ENCODE data around the gene ALMS1. TPM values are rescaled to one million over a fixed set of nuclear protein-coding genes. Genes with fewer than 3 reads are reported as not detected.

Gene ALMS1
- total RNA-seq, 2 donors from 2014 or later, result 11.7 to 16.6 TPM

DNA sequence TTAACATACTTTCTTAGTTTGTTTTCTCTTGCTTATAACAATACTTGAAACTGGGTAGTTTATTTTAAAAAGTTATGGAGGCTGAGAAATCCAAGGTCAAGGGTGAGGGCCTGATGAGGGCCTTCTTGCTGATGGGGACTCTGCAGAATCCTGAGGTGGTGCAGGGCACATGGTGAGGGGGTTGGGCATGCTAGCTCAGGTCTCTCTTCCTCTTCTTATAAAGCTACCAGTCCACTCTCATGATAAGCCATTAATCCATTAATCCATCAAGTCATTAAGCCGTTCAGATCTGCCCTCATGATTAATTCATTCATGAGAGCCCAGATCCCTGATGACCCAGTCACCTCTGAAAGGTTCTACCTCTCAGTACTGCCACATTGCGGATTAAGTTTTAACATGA lies 21.4 kb downstream of the ALMS1 start:
- TF ChIP-seq, protein P1, sequence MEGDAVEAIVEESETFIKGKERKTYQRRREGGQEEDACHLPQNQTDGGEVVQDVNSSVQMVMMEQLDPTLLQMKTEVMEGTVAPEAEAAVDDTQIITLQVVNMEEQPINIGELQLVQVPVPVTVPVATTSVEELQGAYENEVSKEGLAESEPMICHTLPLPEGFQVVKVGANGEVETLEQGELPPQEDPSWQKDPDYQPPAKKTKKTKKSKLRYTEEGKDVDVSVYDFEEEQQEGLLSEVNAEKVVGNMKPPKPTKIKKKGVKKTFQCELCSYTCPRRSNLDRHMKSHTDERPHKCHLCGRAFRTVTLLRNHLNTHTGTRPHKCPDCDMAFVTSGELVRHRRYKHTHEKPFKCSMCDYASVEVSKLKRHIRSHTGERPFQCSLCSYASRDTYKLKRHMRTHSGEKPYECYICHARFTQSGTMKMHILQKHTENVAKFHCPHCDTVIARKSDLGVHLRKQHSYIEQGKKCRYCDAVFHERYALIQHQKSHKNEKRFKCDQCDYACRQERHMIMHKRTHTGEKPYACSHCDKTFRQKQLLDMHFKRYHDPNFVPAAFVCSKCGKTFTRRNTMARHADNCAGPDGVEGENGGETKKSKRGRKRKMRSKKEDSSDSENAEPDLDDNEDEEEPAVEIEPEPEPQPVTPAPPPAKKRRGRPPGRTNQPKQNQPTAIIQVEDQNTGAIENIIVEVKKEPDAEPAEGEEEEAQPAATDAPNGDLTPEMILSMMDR (IDR thresholded peaks at IDR 0.05), result no peak
- intact Hi-C loops (cut with DNase I), result no loop called here
- H3K27ac ChIP-seq, result no peak overlapping the region

GRCh38 chr2:73408198-73408597 lies 22.6 kb downstream of the ALMS1 start:
- Histone ChIP-seq H3K4me1 (no peaks in the 10 kb centered on the region), H3K27me3 (no peaks in the 10 kb centered on the region), H3K36me3 (no peaks in the 10 kb centered on the region), H3K27ac (no peak overlapping the region), H3K9me3 (no peaks in the 10 kb centered on the region), H3K9ac (ENCODE audit: low read depth in 2 of 2, low read length in 2 of 2) (no peak overlapping the region), H3K4me3 (no peak overlapping the region)
- DNase-seq, result no peak
- intact Hi-C loops (cut with DNase I), result no loop called here
- TF ChIP-seq, protein P1 (IDR thresholded peaks at IDR 0.05), result no peak

More for the DNA sequence above, 21.4 kb downstream of the ALMS1 start:
- Histone ChIP-seq H3K36me3 (no peaks in the 10 kb centered on the region), H3K9me3 (no peaks in the 10 kb centered on the region), H3K9ac (ENCODE audit: low read depth in 2 of 2, low read length in 2 of 2) (no peak overlapping the region), H3K4me3 (no peak overlapping the region), H3K27me3 (no peaks in the 10 kb centered on the region), H3K4me1 (no peaks in the 10 kb centered on the region)
- DNase-seq, result no peak

DNA sequence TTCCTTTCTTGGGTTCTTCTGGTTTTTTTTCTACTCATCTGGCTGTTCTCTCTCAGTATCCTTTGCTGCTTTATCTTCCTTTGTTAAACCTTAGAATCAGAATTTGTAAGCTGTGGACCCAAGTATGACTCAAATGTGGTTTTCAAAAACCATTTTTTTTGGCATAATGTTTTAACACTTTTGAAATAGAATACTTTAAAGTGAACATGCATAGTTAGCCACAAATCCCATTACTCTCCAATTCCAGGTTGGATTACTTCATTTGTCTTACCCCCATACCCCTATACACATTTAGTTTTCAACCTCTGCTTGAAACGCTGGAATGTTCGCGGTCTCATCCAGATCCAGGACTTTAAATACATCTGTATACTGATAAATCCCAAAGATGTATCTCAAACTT lies 29.1 kb downstream of the ALMS1 start:
- intact Hi-C loops (cut with DNase I), result no loop called here
- H3K4me3 ChIP-seq, result no peak overlapping the region
- H3K4me1 ChIP-seq, result no peaks in the 10 kb centered on the region
- DNase-seq, result no peak
- no peaks in the 10 kb centered on the region for H3K36me3 ChIP-seq
- H3K9ac ChIP-seq (ENCODE audit: low read depth in 2 of 2, low read length in 2 of 2), result no peak overlapping the region
- no peaks in the 10 kb centered on the region for H3K27me3 ChIP-seq
- TF ChIP-seq, protein P1 (IDR thresholded peaks at IDR 0.05), result no peak
- H3K27ac ChIP-seq, result no peak overlapping the region
- H3K9me3 ChIP-seq, result no peaks in the 10 kb centered on the region

- Histone ChIP-seq H3K36me3 (no peaks in the 10 kb centered on the region), H3K27ac (no peak overlapping the region), H3K9me3 (no peaks in the 10 kb centered on the region), H3K27me3 (no peaks in the 10 kb centered on the region), H3K4me3 (no peak overlapping the region), H3K9ac (ENCODE audit: low read depth in 2 of 2, low read length in 2 of 2) (no peak overlapping the region), H3K4me1 (no peaks in the 10 kb centered on the region)
- TF ChIP-seq, protein P1 (IDR thresholded peaks at IDR 0.05), result no peak
- no peak for DNase-seq
- intact Hi-C loops (cut with DNase I), result no loop called here
Measured at GRCh38 chr2:73415906-73416305, 30.3 kb downstream of the ALMS1 start.

- intact Hi-C loops (cut with DNase I), result no loop called here
- no peak overlapping the region for H3K9ac ChIP-seq (ENCODE audit: low read depth in 2 of 2, low read length in 2 of 2)
- H3K27me3 ChIP-seq, result no peaks in the 10 kb centered on the region
- H3K27ac ChIP-seq, result no peak overlapping the region
- no peaks in the 10 kb centered on the region for H3K4me1 ChIP-seq
- TF ChIP-seq, protein P1 (IDR thresholded peaks at IDR 0.05), result no peak
- no peak overlapping the region for H3K4me3 ChIP-seq
- DNase-seq, result peak; percentile 29
- no peaks in the 10 kb centered on the region for H3K9me3 ChIP-seq
- no peaks in the 10 kb centered on the region for H3K36me3 ChIP-seq
Measured at GRCh38 chr2:73418343-73418742, 32.7 kb downstream of the ALMS1 start.

DNA sequence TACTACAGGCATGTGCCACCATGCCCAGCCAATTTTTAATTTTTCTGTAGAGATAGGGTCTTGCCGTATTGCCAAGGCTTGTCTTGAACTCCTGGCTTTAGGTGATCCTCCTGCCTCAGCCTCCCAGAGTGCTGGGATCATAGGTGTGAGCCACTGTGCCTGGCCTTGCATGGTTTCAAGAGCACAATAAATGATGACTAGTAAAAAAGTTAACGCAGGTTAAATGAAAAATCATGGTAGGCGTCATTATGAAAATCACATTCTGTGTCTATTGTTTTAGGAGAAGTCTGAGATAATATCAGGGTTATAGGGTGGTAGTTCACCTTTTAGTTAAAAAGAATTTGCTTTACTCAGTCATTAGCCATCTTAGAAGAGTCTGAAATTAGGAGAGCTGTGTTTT lies 38.3 kb downstream of the ALMS1 start:
- TF ChIP-seq, protein P1 (IDR thresholded peaks at IDR 0.05), result no peak

More for the DNA sequence above, 38.3 kb downstream of the ALMS1 start:
- Histone ChIP-seq H3K9ac (ENCODE audit: low read depth in 2 of 2, low read length in 2 of 2) (no peak overlapping the region), H3K4me3 (no peak overlapping the region), H3K9me3 (no peaks in the 10 kb centered on the region), H3K27me3 (no peaks in the 10 kb centered on the region), H3K36me3 (no peaks in the 10 kb centered on the region), H3K4me1 (no peaks in the 10 kb centered on the region), H3K27ac (no peak overlapping the region)
- no peak for DNase-seq
- intact Hi-C loops (cut with DNase I), result no loop called here
